ENCODE results near the gene POU3F1. TPM values are rescaled to one million over a fixed set of nuclear protein-coding genes. Genes with fewer than 3 reads are reported as not detected.

The POU3F1 gene
- total RNA-seq, 1 experiment from 2014 or later: not detected

DNA sequence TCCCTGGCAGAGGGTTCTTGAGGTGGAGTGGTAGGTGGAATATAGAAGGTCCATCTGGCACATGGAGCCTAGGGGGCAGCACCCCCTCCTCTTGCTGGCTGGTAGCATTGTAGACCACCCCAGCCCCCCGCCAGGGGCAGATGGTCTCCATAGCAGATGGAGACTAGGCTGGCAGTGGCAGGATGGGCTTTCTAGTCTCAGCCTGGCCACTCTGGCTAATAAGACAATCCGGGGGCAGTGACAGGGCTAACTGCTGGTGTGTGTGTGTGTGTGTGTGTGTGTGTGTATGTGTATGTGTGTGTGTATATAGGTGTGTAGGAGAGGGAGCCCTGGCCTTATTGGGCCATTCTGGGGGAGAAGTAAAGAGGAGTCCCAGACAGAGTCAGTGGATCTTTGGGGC is 17.9 kb downstream of the POU3F1 start:
- H3K36me3 ChIP-seq (ENCODE audit: control insufficient read depth, insufficient read depth, low read length): no peaks in the 10 kb centered on the region
- H3K4me1 ChIP-seq: no peaks in the 10 kb centered on the region
- no peaks in the 10 kb centered on the region for H3K4me1 Mint-ChIP-seq (ENCODE audit: low read depth, unreplicated experiment)
- no peak for DNase-seq
- H3K27me3 Mint-ChIP-seq (ENCODE audit: insufficient read depth, unreplicated experiment): no peaks in the 10 kb centered on the region
- H3K27me3 ChIP-seq (replicated peaks; ENCODE audit: control insufficient read depth, insufficient read depth, low read length): no peaks in the 10 kb centered on the region
- peaks cover 27% of the 10 kb centered on the region for H3K36me3 Mint-ChIP-seq (ENCODE audit: insufficient read depth, unreplicated experiment)
- H3K9me3 ChIP-seq: no peaks in the 10 kb centered on the region
- no peak overlapping the region for H3K4me3 Mint-ChIP-seq (ENCODE audit: unreplicated experiment)
- CTCF ChIA-PET: no interaction called here
- POLR2A ChIA-PET: no interaction called here
- intact Hi-C loops (cut with micrococcal nuclease; ENCODE audit: unreplicated experiment): loop anchor here (5.0 kb wide), 2 partner anchors 374 to 809 kb away; no protein-coding TSS in a partner anchor
- no peak overlapping the region for H3K4me3 ChIP-seq (ENCODE audit: low read depth, low read length)
- no peaks in the 10 kb centered on the region for H3K9me3 Mint-ChIP-seq (ENCODE audit: unreplicated experiment)
- BruUV-seq (replicated peaks): no TSS peak
- no peak overlapping the region for H3K27ac Mint-ChIP-seq (ENCODE audit: unreplicated experiment)
- TF ChIP-seq, protein P1, sequence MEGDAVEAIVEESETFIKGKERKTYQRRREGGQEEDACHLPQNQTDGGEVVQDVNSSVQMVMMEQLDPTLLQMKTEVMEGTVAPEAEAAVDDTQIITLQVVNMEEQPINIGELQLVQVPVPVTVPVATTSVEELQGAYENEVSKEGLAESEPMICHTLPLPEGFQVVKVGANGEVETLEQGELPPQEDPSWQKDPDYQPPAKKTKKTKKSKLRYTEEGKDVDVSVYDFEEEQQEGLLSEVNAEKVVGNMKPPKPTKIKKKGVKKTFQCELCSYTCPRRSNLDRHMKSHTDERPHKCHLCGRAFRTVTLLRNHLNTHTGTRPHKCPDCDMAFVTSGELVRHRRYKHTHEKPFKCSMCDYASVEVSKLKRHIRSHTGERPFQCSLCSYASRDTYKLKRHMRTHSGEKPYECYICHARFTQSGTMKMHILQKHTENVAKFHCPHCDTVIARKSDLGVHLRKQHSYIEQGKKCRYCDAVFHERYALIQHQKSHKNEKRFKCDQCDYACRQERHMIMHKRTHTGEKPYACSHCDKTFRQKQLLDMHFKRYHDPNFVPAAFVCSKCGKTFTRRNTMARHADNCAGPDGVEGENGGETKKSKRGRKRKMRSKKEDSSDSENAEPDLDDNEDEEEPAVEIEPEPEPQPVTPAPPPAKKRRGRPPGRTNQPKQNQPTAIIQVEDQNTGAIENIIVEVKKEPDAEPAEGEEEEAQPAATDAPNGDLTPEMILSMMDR (IDR thresholded peaks at IDR 0.05; ENCODE audit: insufficient read depth in 1 of 2, low read depth in 1 of 2, low read length in 1 of 2, severe bottlenecking in 1 of 2, unreplicated experiment in 1 of 2): no peak

DNA sequence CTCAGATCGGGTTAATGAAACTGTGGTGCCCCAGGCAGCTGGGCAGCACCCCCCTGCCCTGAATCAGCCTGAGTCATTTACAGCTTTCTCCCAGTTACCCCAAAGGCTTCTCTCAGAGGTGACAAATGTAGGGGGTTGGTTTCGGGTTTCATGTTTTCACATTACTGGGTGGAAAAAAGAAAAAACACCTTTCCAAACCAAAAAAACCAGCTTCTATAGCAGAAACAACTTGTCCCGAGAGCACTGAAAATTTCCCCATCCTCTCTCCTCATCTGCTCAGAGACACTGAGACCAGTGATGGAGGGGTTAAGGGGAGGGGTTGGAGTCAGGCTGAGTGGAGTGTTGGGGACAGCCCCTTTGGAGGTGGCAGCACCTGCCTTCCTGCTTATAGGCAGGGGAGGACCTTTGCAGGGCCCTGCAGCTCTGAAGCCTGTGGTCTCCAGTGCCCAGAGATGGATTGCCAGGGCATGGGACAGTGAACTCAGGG is 18.4 kb downstream of the POU3F1 start:
- CTCF ChIA-PET: no interaction called here
- no peaks in the 10 kb centered on the region for H3K36me3 ChIP-seq (ENCODE audit: control insufficient read depth, insufficient read depth, low read length)
- intact Hi-C loops (cut with micrococcal nuclease; ENCODE audit: unreplicated experiment): loop anchor here (5.0 kb wide), 2 partner anchors 374 to 809 kb away; no protein-coding TSS in a partner anchor
- Mint-ChIP-seq H3K27me3 (ENCODE audit: insufficient read depth, unreplicated experiment) (no peaks in the 10 kb centered on the region), H3K4me3 (ENCODE audit: unreplicated experiment) (no peak overlapping the region), H3K4me1 (ENCODE audit: low read depth, unreplicated experiment) (no peaks in the 10 kb centered on the region), H3K9me3 (ENCODE audit: unreplicated experiment) (no peaks in the 10 kb centered on the region), H3K27ac (ENCODE audit: unreplicated experiment) (no peak overlapping the region), H3K36me3 (ENCODE audit: insufficient read depth, unreplicated experiment) (peaks cover 30% of the 10 kb centered on the region)
- TF ChIP-seq, protein P1 (IDR thresholded peaks at IDR 0.05; ENCODE audit: insufficient read depth in 1 of 2, low read depth in 1 of 2, low read length in 1 of 2, severe bottlenecking in 1 of 2, unreplicated experiment in 1 of 2): no peak
- POLR2A ChIA-PET: no interaction called here
- no TSS peak for BruUV-seq (replicated peaks)
- H3K9me3 ChIP-seq: no peaks in the 10 kb centered on the region
- H3K4me1 ChIP-seq: no peaks in the 10 kb centered on the region
- DNase-seq: no peak
- H3K4me3 ChIP-seq (ENCODE audit: low read depth, low read length): no peak overlapping the region
- no peaks in the 10 kb centered on the region for H3K27me3 ChIP-seq (replicated peaks; ENCODE audit: control insufficient read depth, insufficient read depth, low read length)

DNA sequence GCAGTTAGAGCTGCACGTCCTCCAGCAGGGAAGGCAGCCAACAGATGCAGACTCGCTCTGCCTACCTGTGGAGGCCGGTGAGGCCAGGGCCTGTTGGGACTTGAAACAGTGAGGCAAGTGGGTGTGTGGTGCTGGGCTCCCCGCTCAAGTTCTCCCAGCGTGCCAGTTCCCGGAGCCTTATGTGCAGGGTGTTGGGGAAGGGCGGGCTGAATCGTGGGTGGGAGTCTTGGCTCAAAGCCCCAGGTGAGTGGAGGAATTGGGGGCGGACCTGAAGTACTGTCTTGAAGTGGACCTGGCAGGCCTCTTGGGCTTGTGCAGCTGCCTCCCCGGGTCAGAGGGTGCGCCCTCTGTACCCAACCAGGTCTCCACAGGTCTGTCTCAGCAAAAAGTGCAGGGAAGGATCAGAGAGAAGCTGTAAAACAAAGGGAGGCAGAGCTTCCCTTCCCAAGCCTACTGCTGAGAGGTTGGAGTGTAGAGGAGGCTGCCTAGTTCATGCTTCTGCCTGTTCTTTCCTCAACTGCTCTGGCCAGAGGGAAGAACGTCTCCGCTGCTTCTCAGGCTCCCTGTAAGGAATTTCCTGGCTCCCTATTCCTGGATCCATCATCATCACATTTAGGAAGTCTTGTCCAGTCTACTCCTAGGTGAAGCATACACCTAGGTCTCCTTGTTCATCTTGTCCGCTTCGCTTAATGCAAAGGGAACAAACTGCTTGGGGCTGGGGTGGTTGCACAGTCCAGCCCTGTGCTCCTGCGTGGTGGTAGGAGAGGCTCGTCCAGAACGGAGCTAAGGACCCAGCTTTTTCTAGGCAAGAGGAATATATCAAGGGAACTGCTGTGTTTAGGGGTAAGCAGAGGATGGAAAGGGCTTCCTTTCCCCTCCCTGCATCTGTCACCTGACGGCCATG is 19.1 kb downstream of the POU3F1 start:
- Histone ChIP-seq H3K27me3 (replicated peaks; ENCODE audit: control insufficient read depth, insufficient read depth, low read length) (no peaks in the 10 kb centered on the region), H3K9me3 (no peaks in the 10 kb centered on the region), H3K4me1 (no peaks in the 10 kb centered on the region), H3K36me3 (ENCODE audit: control insufficient read depth, insufficient read depth, low read length) (no peaks in the 10 kb centered on the region), H3K4me3 (ENCODE audit: low read depth, low read length) (no peak overlapping the region)
- no peaks in the 10 kb centered on the region for H3K9me3 Mint-ChIP-seq (ENCODE audit: unreplicated experiment)
- intact Hi-C loops (cut with micrococcal nuclease; ENCODE audit: unreplicated experiment): loop anchor here (5.0 kb wide), 2 partner anchors 375 to 810 kb away; no protein-coding TSS in a partner anchor
- DNase-seq: no peak
- no peaks in the 10 kb centered on the region for H3K27me3 Mint-ChIP-seq (ENCODE audit: insufficient read depth, unreplicated experiment)
- CTCF ChIA-PET: no interaction called here
- peaks cover 35% of the 10 kb centered on the region for H3K36me3 Mint-ChIP-seq (ENCODE audit: insufficient read depth, unreplicated experiment)
- BruUV-seq (replicated peaks): no TSS peak
- H3K4me1 Mint-ChIP-seq (ENCODE audit: low read depth, unreplicated experiment): no peaks in the 10 kb centered on the region
- H3K27ac Mint-ChIP-seq (ENCODE audit: unreplicated experiment): no peak overlapping the region
- H3K4me3 Mint-ChIP-seq (ENCODE audit: unreplicated experiment): no peak overlapping the region
- TF ChIP-seq, protein P1 (IDR thresholded peaks at IDR 0.05; ENCODE audit: insufficient read depth in 1 of 2, low read depth in 1 of 2, low read length in 1 of 2, severe bottlenecking in 1 of 2, unreplicated experiment in 1 of 2): no peak
- POLR2A ChIA-PET: interaction anchor here (0.6 kb wide), 1 partner anchor 1619 kb away, joined by 5 read pairs; no protein-coding TSS in a partner anchor
